ENCODE data around the gene GALK2.

GALK2 gene

GRCh38 chr15:49379996-49380395 is 209.9 kb downstream of the GALK2 start:
- CTCF ChIA-PET = interaction anchor here (1.7 kb wide), 1 partner anchor 10 kb away, joined by 4 read pairs; no protein-coding TSS in a partner anchor
- POLR2A ChIA-PET = no interaction called here
- TF ChIP-seq, protein P1, sequence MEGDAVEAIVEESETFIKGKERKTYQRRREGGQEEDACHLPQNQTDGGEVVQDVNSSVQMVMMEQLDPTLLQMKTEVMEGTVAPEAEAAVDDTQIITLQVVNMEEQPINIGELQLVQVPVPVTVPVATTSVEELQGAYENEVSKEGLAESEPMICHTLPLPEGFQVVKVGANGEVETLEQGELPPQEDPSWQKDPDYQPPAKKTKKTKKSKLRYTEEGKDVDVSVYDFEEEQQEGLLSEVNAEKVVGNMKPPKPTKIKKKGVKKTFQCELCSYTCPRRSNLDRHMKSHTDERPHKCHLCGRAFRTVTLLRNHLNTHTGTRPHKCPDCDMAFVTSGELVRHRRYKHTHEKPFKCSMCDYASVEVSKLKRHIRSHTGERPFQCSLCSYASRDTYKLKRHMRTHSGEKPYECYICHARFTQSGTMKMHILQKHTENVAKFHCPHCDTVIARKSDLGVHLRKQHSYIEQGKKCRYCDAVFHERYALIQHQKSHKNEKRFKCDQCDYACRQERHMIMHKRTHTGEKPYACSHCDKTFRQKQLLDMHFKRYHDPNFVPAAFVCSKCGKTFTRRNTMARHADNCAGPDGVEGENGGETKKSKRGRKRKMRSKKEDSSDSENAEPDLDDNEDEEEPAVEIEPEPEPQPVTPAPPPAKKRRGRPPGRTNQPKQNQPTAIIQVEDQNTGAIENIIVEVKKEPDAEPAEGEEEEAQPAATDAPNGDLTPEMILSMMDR (IDR thresholded peaks at IDR 0.05; ENCODE audit: control extremely low read depth, extremely low read depth, low read depth, missing control alignments) = no peak
- DNase-seq (ENCODE audit: extremely low spot score) = no peak

- ChIA-PET CTCF (interaction anchor here (1.7 kb wide), 1 partner anchor 9 kb away, joined by 4 read pairs; no protein-coding TSS in a partner anchor), POLR2A (no interaction called here)
- DNase-seq (ENCODE audit: extremely low spot score) = no peak
- TF ChIP-seq, protein P1 (IDR thresholded peaks at IDR 0.05; ENCODE audit: control extremely low read depth, extremely low read depth, low read depth, missing control alignments) = no peak
These were observed 210.9 kb downstream of the GALK2 start for GRCh38 chr15:49380912-49381311.

All from GM10248 (cell line).